ENCODE measurements around the gene SMYD4. TPM values are rescaled to one million over a fixed set of nuclear protein-coding genes. Genes with fewer than 3 reads are reported as not detected.

Gene SMYD4
- total RNA-seq, 2 experiments from 2014 or later, result 40.3 to 41.7 TPM

GRCh38 chr17:1797323-1797722, 32.4 kb downstream of the SMYD4 start:
- Mint-ChIP-seq H3K9me3 (ENCODE audit: insufficient read depth) (no peaks in the 10 kb centered on the region), H3K4me3 (no peak overlapping the region), H3K27ac (no peak overlapping the region), H3K4me1 (ENCODE audit: low read depth) (peaks cover 3% of the 10 kb centered on the region), H3K36me3 (ENCODE audit: low read depth) (peaks cover 42% of the 10 kb centered on the region), H3K27me3 (ENCODE audit: low read depth) (no peaks in the 10 kb centered on the region)
- ChIA-PET CTCF (interaction anchor here (1.2 to 4.0 kb wide), 3 partner anchors 68 to 85 kb away, joined by 3 to 20 read pairs (median 4); no protein-coding TSS in a partner anchor), POLR2A (no interaction called here)
- no peak for DNase-seq
- no peak for ATAC-seq

GRCh38 chr17:1796800-1797199, 32.9 kb downstream of the SMYD4 start:
- POLR2A ChIA-PET, result no interaction called here
- CTCF ChIA-PET, result interaction anchor here (1.2 to 4.0 kb wide), 3 partner anchors 69 to 85 kb away, joined by 3 to 20 read pairs (median 4); no protein-coding TSS in a partner anchor
- H3K27ac Mint-ChIP-seq, result no peak overlapping the region
- ATAC-seq (no peak), DNase-seq (no peak)
- no peaks in the 10 kb centered on the region for H3K27me3 Mint-ChIP-seq (ENCODE audit: low read depth)
- H3K4me1 Mint-ChIP-seq (ENCODE audit: low read depth), result peaks cover 3% of the 10 kb centered on the region
- peaks cover 40% of the 10 kb centered on the region for H3K36me3 Mint-ChIP-seq (ENCODE audit: low read depth)
- H3K9me3 Mint-ChIP-seq (ENCODE audit: insufficient read depth), result no peaks in the 10 kb centered on the region
- no peak overlapping the region for H3K4me3 Mint-ChIP-seq

GRCh38 chr17:1793447-1793806, 36.3 kb downstream of the SMYD4 start:
- Mint-ChIP-seq H3K9me3 (ENCODE audit: insufficient read depth) (no peaks in the 10 kb centered on the region), H3K36me3 (ENCODE audit: low read depth) (peaks cover 37% of the 10 kb centered on the region), H3K4me3 (no peak overlapping the region), H3K27me3 (ENCODE audit: low read depth) (no peaks in the 10 kb centered on the region), H3K27ac (no peak overlapping the region), H3K4me1 (ENCODE audit: low read depth) (peaks cover 3% of the 10 kb centered on the region)
- ATAC-seq (no peak), DNase-seq (no peak)
- ChIA-PET CTCF (interaction anchor here (1.2 kb wide), 1 partner anchor 72 kb away, joined by 3 read pairs; no protein-coding TSS in a partner anchor), POLR2A (interaction anchor here (0.9 kb wide), 1 partner anchor 10 kb away, joined by 3 read pairs; no protein-coding TSS in a partner anchor)

- POLR2A ChIA-PET, result interaction anchor here (0.9 kb wide), 1 partner anchor 11 kb away, joined by 3 read pairs; no protein-coding TSS in a partner anchor
- ATAC-seq (no peak), DNase-seq (no peak)
- H3K27me3 Mint-ChIP-seq (ENCODE audit: low read depth), result no peaks in the 10 kb centered on the region
- H3K36me3 Mint-ChIP-seq (ENCODE audit: low read depth), result peaks cover 35% of the 10 kb centered on the region
- CTCF ChIA-PET, result interaction anchor here (1.2 kb wide), 1 partner anchor 72 kb away, joined by 3 read pairs; no protein-coding TSS in a partner anchor
- peaks cover 3% of the 10 kb centered on the region for H3K4me1 Mint-ChIP-seq (ENCODE audit: low read depth)
- no peak overlapping the region for H3K4me3 Mint-ChIP-seq
- no peaks in the 10 kb centered on the region for H3K9me3 Mint-ChIP-seq (ENCODE audit: insufficient read depth)
- no peak overlapping the region for H3K27ac Mint-ChIP-seq
These were observed 36.9 kb downstream of the SMYD4 start for GRCh38 chr17:1792495-1793446.

- CTCF ChIA-PET, result no interaction called here
These were observed 39.8 kb downstream of the SMYD4 start for GRCh38 chr17:1789936-1790335.

GRCh38 chr17:1787301-1787902, 42.3 kb downstream of the SMYD4 start:
- DNase-seq (no peak), ATAC-seq (no peak)
- Mint-ChIP-seq H3K4me1 (ENCODE audit: low read depth) (peaks cover 12% of the 10 kb centered on the region), H3K4me3 (no peak overlapping the region), H3K9me3 (ENCODE audit: insufficient read depth) (no peaks in the 10 kb centered on the region), H3K27ac (no peak overlapping the region), H3K27me3 (ENCODE audit: low read depth) (no peaks in the 10 kb centered on the region), H3K36me3 (ENCODE audit: low read depth) (peaks cover 40% of the 10 kb centered on the region)
- ChIA-PET POLR2A (no interaction called here), CTCF (no interaction called here)

More at GRCh38 chr17:1789936-1790335, 39.8 kb downstream of the SMYD4 start:
- ATAC-seq (no peak), DNase-seq (no peak)
- Mint-ChIP-seq H3K4me1 (ENCODE audit: low read depth) (no peaks in the 10 kb centered on the region), H3K27ac (no peak overlapping the region), H3K9me3 (ENCODE audit: insufficient read depth) (no peaks in the 10 kb centered on the region), H3K4me3 (no peak overlapping the region), H3K27me3 (ENCODE audit: low read depth) (no peaks in the 10 kb centered on the region), H3K36me3 (ENCODE audit: low read depth) (peaks cover 32% of the 10 kb centered on the region)
- POLR2A ChIA-PET, result no interaction called here

GRCh38 chr17:1786708-1787107, 43.0 kb downstream of the SMYD4 start:
- H3K27me3 Mint-ChIP-seq (ENCODE audit: low read depth), result no peaks in the 10 kb centered on the region
- no peak overlapping the region for H3K27ac Mint-ChIP-seq
- CTCF ChIA-PET, result no interaction called here
- H3K4me1 Mint-ChIP-seq (ENCODE audit: low read depth), result peaks cover 12% of the 10 kb centered on the region
- POLR2A ChIA-PET, result no interaction called here
- no peak for DNase-seq
- H3K4me3 Mint-ChIP-seq, result no peak overlapping the region
- peaks cover 47% of the 10 kb centered on the region for H3K36me3 Mint-ChIP-seq (ENCODE audit: low read depth)
- no peak for ATAC-seq
- H3K9me3 Mint-ChIP-seq (ENCODE audit: insufficient read depth), result no peaks in the 10 kb centered on the region

GRCh38 chr17:1785930-1786329, 43.8 kb downstream of the SMYD4 start:
- H3K9me3 Mint-ChIP-seq (ENCODE audit: insufficient read depth), result no peaks in the 10 kb centered on the region
- CTCF ChIA-PET, result no interaction called here
- H3K27me3 Mint-ChIP-seq (ENCODE audit: low read depth), result no peaks in the 10 kb centered on the region
- peaks cover 12% of the 10 kb centered on the region for H3K4me1 Mint-ChIP-seq (ENCODE audit: low read depth)
- H3K36me3 Mint-ChIP-seq (ENCODE audit: low read depth), result peaks cover 50% of the 10 kb centered on the region
- POLR2A ChIA-PET, result no interaction called here
- no peak for ATAC-seq
- peak overlapping the region; percentile 53 for H3K27ac Mint-ChIP-seq
- no peak for DNase-seq
- H3K4me3 Mint-ChIP-seq, result no peak overlapping the region

GRCh38 chr17:1783834-1784611, 45.7 kb downstream of the SMYD4 start:
- no peak for DNase-seq
- CTCF ChIA-PET, result interaction anchor here (0.7 to 4.3 kb wide), 11 partner anchors 11 to 118 kb away, joined by 3 to 35 read pairs (median 5); no protein-coding TSS in a partner anchor
- peaks cover 54% of the 10 kb centered on the region for H3K36me3 Mint-ChIP-seq (ENCODE audit: low read depth)
- ATAC-seq, result no peak
- H3K9me3 Mint-ChIP-seq (ENCODE audit: insufficient read depth), result no peaks in the 10 kb centered on the region
- no peak overlapping the region for H3K4me3 Mint-ChIP-seq
- POLR2A ChIA-PET, result interaction anchor here (1.0 kb wide), 1 partner anchor 11 kb away, joined by 3 read pairs; no protein-coding TSS in a partner anchor
- H3K27me3 Mint-ChIP-seq (ENCODE audit: low read depth), result no peaks in the 10 kb centered on the region
- H3K4me1 Mint-ChIP-seq (ENCODE audit: low read depth), result peaks cover 12% of the 10 kb centered on the region
- peak overlapping the region; percentile 33 for H3K27ac Mint-ChIP-seq

GRCh38 chr17:1783271-1783670, 46.4 kb downstream of the SMYD4 start:
- H3K4me3 Mint-ChIP-seq, result no peak overlapping the region
- ChIA-PET POLR2A (interaction anchor here (1.0 kb wide), 1 partner anchor 10 kb away, joined by 3 read pairs; no protein-coding TSS in a partner anchor), CTCF (interaction anchor here (0.8 to 4.3 kb wide), 9 partner anchors 11 to 117 kb away, joined by 3 to 35 read pairs (median 6); no protein-coding TSS in a partner anchor)
- ATAC-seq (no peak), DNase-seq (no peak)
- no peaks in the 10 kb centered on the region for H3K9me3 Mint-ChIP-seq (ENCODE audit: insufficient read depth)
- H3K27me3 Mint-ChIP-seq (ENCODE audit: low read depth), result no peaks in the 10 kb centered on the region
- peaks cover 53% of the 10 kb centered on the region for H3K36me3 Mint-ChIP-seq (ENCODE audit: low read depth)
- no peak overlapping the region for H3K27ac Mint-ChIP-seq
- H3K4me1 Mint-ChIP-seq (ENCODE audit: low read depth), result peaks cover 12% of the 10 kb centered on the region

GRCh38 chr17:1782171-1782567, 47.5 kb downstream of the SMYD4 start:
- POLR2A ChIA-PET, result no interaction called here
- DNase-seq (no peak), ATAC-seq (no peak)
- CTCF ChIA-PET, result interaction anchor here (2.1 to 4.3 kb wide), 3 partner anchors 61 to 65 kb away, joined by 10 to 35 read pairs (median 16); no protein-coding TSS in a partner anchor
- Mint-ChIP-seq H3K36me3 (ENCODE audit: low read depth) (peaks cover 53% of the 10 kb centered on the region), H3K4me1 (ENCODE audit: low read depth) (peaks cover 12% of the 10 kb centered on the region), H3K27ac (peak overlapping the region; percentile 20), H3K27me3 (ENCODE audit: low read depth) (no peaks in the 10 kb centered on the region), H3K4me3 (no peak overlapping the region), H3K9me3 (ENCODE audit: insufficient read depth) (no peaks in the 10 kb centered on the region)
